A673 (cell line): ENCODE results near the gene MAPK8IP1. TPM values are rescaled to one million over a fixed set of nuclear protein-coding genes. Genes with fewer than 3 reads are reported as not detected.

ENCODE experiments used
- BruUV-seq: library from RNA; stranded (reverse); fragments of 400-500 nt; replicated peaks from 2 replicates; lab custom pipeline; 2021; lab: Mats Ljungman, UMichigan
- CTCF ChIA-PET: fragments of 300-600 bp; sonication (Branson Sonifier 250); formaldehyde crosslinking; loops from one replicate; lab custom pipeline; 2022; ENCODE audit warnings: antibody characterized with exemption; lab: Charles Lee
- POLR2A ChIA-PET: fragments of 300-600 bp; sonication (Branson Sonifier 250); formaldehyde crosslinking; loops from one replicate; lab custom pipeline; 2022; ENCODE audit warnings: antibody characterized with exemption; ENCODE audit not compliant: low non-redundant PET; lab: Charles Lee
- DNase-seq: peaks from one replicate; pipeline ENCODE4 v3.0.0-alpha.2; 2015; ENCODE audit warnings: low spot score
- H3K27ac ChIP-seq: fragments of 200-600 bp; sonication (generic); 2 replicates; pipeline ENCODE4 v1.5.1; 2016; ENCODE audit warnings: mixed run types, low read depth, mild to moderate bottlenecking, mixed read lengths, antibody characterized with exemption, low read length; ENCODE audit not compliant: poor library complexity, severe bottlenecking
- H3K27me3 ChIP-seq: fragments of 200-600 bp; sonication (generic); replicated peaks from 2 replicates; pipeline ENCODE4 v1.6.1; 2017; ENCODE audit warnings: mixed run types, low read depth, mild to moderate bottlenecking, mixed read lengths, antibody characterized with exemption, low read length; ENCODE audit not compliant: insufficient read depth, poor library complexity
- H3K36me3 ChIP-seq: fragments of 200-600 bp; sonication (generic); 2 replicates; pipeline ENCODE4 v1.6.1; 2016; ENCODE audit warnings: mixed run types, mild to moderate bottlenecking, mixed read lengths, antibody characterized with exemption, low read length; ENCODE audit not compliant: insufficient read depth, poor library complexity, severe bottlenecking
- H3K4me1 ChIP-seq: fragments of 200-600 bp; sonication (generic); 2 replicates; pipeline ENCODE4 v1.6.1; 2017; ENCODE audit warnings: mixed run types, mild to moderate bottlenecking, mixed read lengths, antibody characterized with exemption, low read length; ENCODE audit not compliant: insufficient read depth, poor library complexity, severe bottlenecking
- H3K4me3 ChIP-seq: fragments of 200-600 bp; sonication (generic); 2 replicates; pipeline ENCODE4 v1.5.1; 2016; ENCODE audit warnings: low read depth, mixed run types, mild to moderate bottlenecking, mixed read lengths, low read length; ENCODE audit not compliant: poor library complexity, severe bottlenecking
- H3K9me3 ChIP-seq: fragments of 200-600 bp; sonication (generic); 2 replicates; pipeline ENCODE4 v1.6.1; 2016; ENCODE audit warnings: mixed run types, low read depth, mild to moderate bottlenecking, mixed read lengths, antibody characterized with exemption, low read length; ENCODE audit not compliant: poor library complexity, severe bottlenecking
- EZH2 ChIP-seq: fragments of 200-600 bp; sonication (generic); IDR thresholded peaks from 2 replicates; pipeline ENCODE4 v1.6.1; 2017; ENCODE audit warnings: borderline replicate concordance, low read depth, mild to moderate bottlenecking, mixed read lengths, antibody characterized with exemption, low read length; ENCODE audit not compliant: poor library complexity, severe bottlenecking
- intact Hi-C: fragments of 100-400 bp; cut with micrococcal nuclease; formaldehyde crosslinking; loops from one replicate; pipeline ENCODE4 v1.10.0; 2022; ENCODE audit not compliant: unreplicated experiment
- total RNA-seq: library from RNA; stranded (reverse); gene quantifications from 2 replicates; pipeline ENCODE4 v1.2.3, GENCODE V29; 2021
- TF ChIP-seq, protein P1 (sequence below): fragments of 300-800, 200-600 bp; sonication (generic); conservative IDR thresholded peaks from 2 replicates; pipeline ENCODE4 v1.5.1; 2017; ENCODE audit warnings: low read depth, mild to moderate bottlenecking, antibody characterized with exemption, low read length, moderate library complexity, mixed read lengths

The MAPK8IP1 gene
- total RNA-seq, 1 experiment from 2014 or later, result 46.0 TPM

DNA sequence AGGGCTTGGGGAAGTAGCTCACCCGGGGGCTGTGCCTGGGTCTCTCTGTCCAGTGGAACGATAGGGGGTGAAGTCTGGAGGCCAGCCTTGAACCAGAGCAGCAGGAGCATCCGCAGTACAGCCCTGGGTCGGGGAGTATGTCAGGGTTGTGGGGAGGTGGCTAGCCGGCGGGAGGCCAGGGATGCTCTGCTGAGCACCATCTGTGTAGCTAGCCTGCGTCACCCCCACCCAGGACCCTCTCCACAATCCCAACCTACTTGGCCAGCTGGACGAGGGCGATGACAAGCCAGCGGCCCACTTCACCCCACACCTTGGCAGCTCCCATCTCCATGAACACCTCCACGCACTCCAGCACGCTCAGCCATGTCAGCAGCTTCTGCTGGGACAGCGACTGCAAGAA, 30.0 kb downstream of the MAPK8IP1 start:
- Histone ChIP-seq H3K36me3 (peaks cover 20% of the 10 kb centered on the region), H3K4me1 (peaks cover 8% of the 10 kb centered on the region), H3K4me3 (no peak overlapping the region), H3K27me3 (no peaks in the 10 kb centered on the region), H3K27ac (no peak overlapping the region), H3K9me3 (no peaks in the 10 kb centered on the region)
- no TSS peak for BruUV-seq
- POLR2A ChIA-PET, result interaction anchor here (0.6 kb wide), 1 partner anchor 68 kb away, joined by 3 read pairs; no protein-coding TSS in a partner anchor
- TF ChIP-seq, protein P1, sequence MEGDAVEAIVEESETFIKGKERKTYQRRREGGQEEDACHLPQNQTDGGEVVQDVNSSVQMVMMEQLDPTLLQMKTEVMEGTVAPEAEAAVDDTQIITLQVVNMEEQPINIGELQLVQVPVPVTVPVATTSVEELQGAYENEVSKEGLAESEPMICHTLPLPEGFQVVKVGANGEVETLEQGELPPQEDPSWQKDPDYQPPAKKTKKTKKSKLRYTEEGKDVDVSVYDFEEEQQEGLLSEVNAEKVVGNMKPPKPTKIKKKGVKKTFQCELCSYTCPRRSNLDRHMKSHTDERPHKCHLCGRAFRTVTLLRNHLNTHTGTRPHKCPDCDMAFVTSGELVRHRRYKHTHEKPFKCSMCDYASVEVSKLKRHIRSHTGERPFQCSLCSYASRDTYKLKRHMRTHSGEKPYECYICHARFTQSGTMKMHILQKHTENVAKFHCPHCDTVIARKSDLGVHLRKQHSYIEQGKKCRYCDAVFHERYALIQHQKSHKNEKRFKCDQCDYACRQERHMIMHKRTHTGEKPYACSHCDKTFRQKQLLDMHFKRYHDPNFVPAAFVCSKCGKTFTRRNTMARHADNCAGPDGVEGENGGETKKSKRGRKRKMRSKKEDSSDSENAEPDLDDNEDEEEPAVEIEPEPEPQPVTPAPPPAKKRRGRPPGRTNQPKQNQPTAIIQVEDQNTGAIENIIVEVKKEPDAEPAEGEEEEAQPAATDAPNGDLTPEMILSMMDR, result no peak
- no peak for TF ChIP-seq EZH2
- CTCF ChIA-PET, result no interaction called here
- intact Hi-C loops, result loop anchor here (5.0 kb wide), 2 partner anchors 68 to 207 kb away; partner anchors contain the start of genes CRY2 and PHF21A
- no peak for DNase-seq

DNA sequence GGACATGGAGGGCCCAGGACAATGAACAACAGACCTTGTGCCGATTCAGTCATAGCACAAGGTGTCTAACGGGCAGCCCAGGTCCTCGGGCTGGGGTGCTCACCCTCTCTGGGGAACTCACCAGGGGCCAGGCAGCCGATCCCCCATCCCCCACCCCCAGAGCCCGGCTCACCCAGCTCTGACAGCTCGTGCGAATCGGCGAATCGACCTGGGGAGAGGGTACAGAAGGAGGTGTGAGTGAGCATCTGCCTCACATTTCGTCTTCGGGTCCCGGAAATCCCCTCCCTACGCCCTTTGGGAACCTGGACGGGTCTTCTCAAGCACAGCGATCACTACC, 31.8 kb downstream of the MAPK8IP1 start:
- Histone ChIP-seq H3K4me3 (peak overlapping the region; percentile 71), H3K36me3 (peaks cover 20% of the 10 kb centered on the region), H3K27ac (peak overlapping the region; percentile 87), H3K4me1 (peaks cover 8% of the 10 kb centered on the region), H3K27me3 (no peaks in the 10 kb centered on the region), H3K9me3 (no peaks in the 10 kb centered on the region)
- no peak for TF ChIP-seq EZH2
- TF ChIP-seq, protein P1, result no peak
- POLR2A ChIA-PET, result interaction anchor here (0.6 to 0.8 kb wide), 2 partner anchors 326 to 1617 kb away, joined by 3 read pairs; no protein-coding TSS in a partner anchor
- CTCF ChIA-PET, result interaction anchor here (1.0 kb wide), 1 partner anchor 89 kb away, joined by 5 read pairs; no protein-coding TSS in a partner anchor
- DNase-seq, result no peak
- intact Hi-C loops, result loop anchor here (2.0 to 5.0 kb wide), 3 partner anchors 44 to 205 kb away; partner anchors contain the start of genes CRY2 and PHF21A
- TSS peak; percentile 39 for BruUV-seq

GRCh38 chr11:45917623-45918330, 32.3 kb downstream of the MAPK8IP1 start, which contains the start of gene PEX16:
PEX16 (minus strand) TSS chr11:45917877; CDS start chr11:45917811, 66 bp downstream.
- H3K27ac ChIP-seq, result peak within 1 kb of the TSS; percentile 87
- TF ChIP-seq, protein P1, result no peak
- TF ChIP-seq EZH2, result no peak
- ChIA-PET CTCF (interaction anchor here (1.0 to 1.1 kb wide), 2 partner anchors 45 to 89 kb away, joined by 4 to 5 read pairs; no protein-coding TSS in a partner anchor), POLR2A (interaction anchor here (0.6 to 0.8 kb wide), 3 partner anchors 325 to 1836 kb away, joined by 3 read pairs; no protein-coding TSS in a partner anchor)
- intact Hi-C loops, result loop anchor here (2.0 to 5.0 kb wide), 4 partner anchors 37 to 205 kb away; partner anchors contain the start of genes CRY2 and PHF21A
- H3K4me3 ChIP-seq, result peak within 1 kb of the TSS; percentile 71
- DNase-seq, result peak; percentile 100
- H3K36me3 ChIP-seq, result peaks cover 20% of the 10 kb centered on the region
- H3K9me3 ChIP-seq, result no peaks in the 10 kb centered on the region
- H3K27me3 ChIP-seq, result no peaks in the 10 kb centered on the region
- BruUV-seq, result no TSS peak
- peaks cover 9% of the 10 kb centered on the region for H3K4me1 ChIP-seq
